Activated B cell treated with CpG ODN at 0.5 μM for 24 hours (primary cell): ENCODE results near the gene MTM1. TPM values are rescaled to one million over a fixed set of nuclear protein-coding genes. Genes with fewer than 3 reads are reported as not detected.

Experiments
- ATAC-seq: fragments of 200-7000 bp; cut with Tn5 transposase; one replicate; pipeline ENCODE4 v1.10.0; 2021; ENCODE audit warnings: low read depth, mild to moderate bottlenecking, moderate library complexity
- CTCF ChIA-PET: fragments of 350-600 bp; sonication (Branson Sonifier 250); formaldehyde crosslinking; loops from one replicate; lab custom pipeline; 2021; ENCODE audit warnings: antibody characterized with exemption; lab: Charles Lee
- POLR2A ChIA-PET: fragments of 350-600 bp; sonication (Branson Sonifier 250); formaldehyde crosslinking; loops from one replicate; lab custom pipeline; 2021; ENCODE audit warnings: antibody characterized with exemption; lab: Charles Lee
- DNase-seq: peaks from one replicate; pipeline ENCODE4 v3.0.0; 2022
- H3K27ac Mint-ChIP-seq: one replicate; pipeline ENCODE4 v1.8.0; 2020; ENCODE audit warnings: mixed read lengths
- H3K27me3 Mint-ChIP-seq: one replicate; pipeline ENCODE4 v1.8.0; 2021; ENCODE audit warnings: mixed read lengths
- H3K36me3 Mint-ChIP-seq: one replicate; pipeline ENCODE4 v1.8.0; 2021; ENCODE audit warnings: low read depth, mixed read lengths
- H3K4me1 Mint-ChIP-seq: one replicate; pipeline ENCODE4 v1.8.0; 2021; ENCODE audit warnings: mixed read lengths
- H3K4me3 Mint-ChIP-seq: one replicate; pipeline ENCODE4 v1.8.0; 2020; ENCODE audit warnings: mild to moderate bottlenecking, mixed read lengths
- H3K9me3 Mint-ChIP-seq: one replicate; pipeline ENCODE4 v1.8.0; 2020; ENCODE audit warnings: mixed read lengths
- intact Hi-C: fragments of 100-400 bp; cut with micrococcal nuclease; formaldehyde crosslinking; loops from one replicate; pipeline ENCODE4 v1.15.1; 2024
- total RNA-seq: library from RNA; stranded (reverse); gene quantifications from 2 replicates; pipeline ENCODE4 v1.2.3, GENCODE V29; 2022
- TF ChIP-seq, protein P1 (sequence below): fragments of 200-600 bp; IDR thresholded peaks from one replicate; pipeline ENCODE4 v1.8.0; 2022; ENCODE audit warnings: antibody characterized with exemption, mild to moderate bottlenecking

MTM1 gene
- total RNA-seq, 1 donor from 2014 or later, result 24.4 TPM

- no peaks in the 10 kb centered on the region for H3K27me3 Mint-ChIP-seq
- no peaks in the 10 kb centered on the region for H3K9me3 Mint-ChIP-seq
- no peak for ATAC-seq
- ChIA-PET CTCF (interaction anchor here (1.2 kb wide), 1 partner anchor 123 kb away, joined by 4 read pairs; no protein-coding TSS in a partner anchor), POLR2A (no interaction called here)
- intact Hi-C loops, result no loop called here
- peaks cover 17% of the 10 kb centered on the region for H3K4me1 Mint-ChIP-seq
- peaks cover 20% of the 10 kb centered on the region for H3K36me3 Mint-ChIP-seq
- no peak overlapping the region for H3K27ac Mint-ChIP-seq
- no peak overlapping the region for H3K4me3 Mint-ChIP-seq
- TF ChIP-seq, protein P1, sequence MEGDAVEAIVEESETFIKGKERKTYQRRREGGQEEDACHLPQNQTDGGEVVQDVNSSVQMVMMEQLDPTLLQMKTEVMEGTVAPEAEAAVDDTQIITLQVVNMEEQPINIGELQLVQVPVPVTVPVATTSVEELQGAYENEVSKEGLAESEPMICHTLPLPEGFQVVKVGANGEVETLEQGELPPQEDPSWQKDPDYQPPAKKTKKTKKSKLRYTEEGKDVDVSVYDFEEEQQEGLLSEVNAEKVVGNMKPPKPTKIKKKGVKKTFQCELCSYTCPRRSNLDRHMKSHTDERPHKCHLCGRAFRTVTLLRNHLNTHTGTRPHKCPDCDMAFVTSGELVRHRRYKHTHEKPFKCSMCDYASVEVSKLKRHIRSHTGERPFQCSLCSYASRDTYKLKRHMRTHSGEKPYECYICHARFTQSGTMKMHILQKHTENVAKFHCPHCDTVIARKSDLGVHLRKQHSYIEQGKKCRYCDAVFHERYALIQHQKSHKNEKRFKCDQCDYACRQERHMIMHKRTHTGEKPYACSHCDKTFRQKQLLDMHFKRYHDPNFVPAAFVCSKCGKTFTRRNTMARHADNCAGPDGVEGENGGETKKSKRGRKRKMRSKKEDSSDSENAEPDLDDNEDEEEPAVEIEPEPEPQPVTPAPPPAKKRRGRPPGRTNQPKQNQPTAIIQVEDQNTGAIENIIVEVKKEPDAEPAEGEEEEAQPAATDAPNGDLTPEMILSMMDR, result no peak
- DNase-seq, result no peak
Measured at GRCh38 chrX:150594584-150594983, 26.2 kb downstream of the MTM1 start.

DNA sequence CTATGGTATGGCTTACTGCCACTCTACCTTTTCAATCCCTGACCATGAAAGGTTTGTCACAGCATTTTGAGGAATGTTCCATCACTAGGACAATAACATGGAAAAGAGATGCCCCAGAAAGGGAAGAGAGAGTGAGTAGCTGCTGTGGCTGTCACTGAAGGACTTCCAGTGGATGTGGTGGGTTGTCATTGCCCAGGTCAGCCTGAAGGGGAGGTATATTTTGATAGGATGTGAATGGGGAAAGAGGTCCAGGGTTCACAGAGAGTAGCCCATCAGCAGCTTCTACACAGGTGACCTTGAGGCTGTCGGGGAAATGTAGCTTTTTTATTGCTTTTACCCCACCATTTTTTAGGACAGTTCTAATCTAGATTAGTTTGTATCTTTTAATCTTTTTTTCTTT is 30.8 kb downstream of the MTM1 start:
- Mint-ChIP-seq H3K27ac (no peak overlapping the region), H3K27me3 (no peaks in the 10 kb centered on the region), H3K4me3 (no peak overlapping the region), H3K9me3 (no peaks in the 10 kb centered on the region), H3K36me3 (peaks cover 49% of the 10 kb centered on the region), H3K4me1 (peaks cover 7% of the 10 kb centered on the region)
- ChIA-PET CTCF (no interaction called here), POLR2A (no interaction called here)
- no peak for DNase-seq
- TF ChIP-seq, protein P1, result no peak
- no peak for ATAC-seq
- intact Hi-C loops, result no loop called here

- CTCF ChIA-PET, result no interaction called here
- TF ChIP-seq, protein P1, result no peak
- peaks cover 4% of the 10 kb centered on the region for H3K4me1 Mint-ChIP-seq
- H3K27me3 Mint-ChIP-seq, result no peaks in the 10 kb centered on the region
- DNase-seq (no peak), ATAC-seq (no peak)
- intact Hi-C loops, result no loop called here
- POLR2A ChIA-PET, result no interaction called here
- no peak overlapping the region for H3K4me3 Mint-ChIP-seq
- no peak overlapping the region for H3K27ac Mint-ChIP-seq
- peaks cover 60% of the 10 kb centered on the region for H3K36me3 Mint-ChIP-seq
- no peaks in the 10 kb centered on the region for H3K9me3 Mint-ChIP-seq
Measured at GRCh38 chrX:150602296-150602695, 33.9 kb downstream of the MTM1 start.

- intact Hi-C loops, result no loop called here
- no peak overlapping the region for H3K4me3 Mint-ChIP-seq
- H3K27me3 Mint-ChIP-seq, result no peaks in the 10 kb centered on the region
- TF ChIP-seq, protein P1, result no peak
- ChIA-PET POLR2A (no interaction called here), CTCF (no interaction called here)
- ATAC-seq (no peak), DNase-seq (no peak)
- peaks cover 64% of the 10 kb centered on the region for H3K36me3 Mint-ChIP-seq
- H3K27ac Mint-ChIP-seq, result no peak overlapping the region
- peaks cover 6% of the 10 kb centered on the region for H3K4me1 Mint-ChIP-seq
- no peaks in the 10 kb centered on the region for H3K9me3 Mint-ChIP-seq
Measured at GRCh38 chrX:150602743-150603142, 34.3 kb downstream of the MTM1 start.

DNA sequence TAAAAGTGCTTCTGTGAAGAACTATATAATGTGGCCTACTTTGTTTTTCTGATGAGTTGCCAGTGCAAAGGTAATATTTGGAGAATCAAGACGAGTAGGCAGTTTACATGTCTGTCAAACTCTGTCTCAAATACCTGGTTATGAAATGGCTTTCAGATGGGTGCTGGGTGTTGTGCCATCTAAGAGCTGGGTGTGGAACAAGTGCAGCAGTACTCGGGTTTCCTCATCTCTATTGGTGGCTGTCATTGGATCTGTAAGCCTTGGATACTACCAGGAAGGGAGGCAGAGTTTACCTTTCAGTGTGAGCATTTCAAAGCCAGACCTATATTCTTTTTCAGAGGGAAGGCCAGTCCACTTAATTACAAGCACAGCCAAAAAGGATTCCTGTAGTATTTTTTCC is 37.2 kb downstream of the MTM1 start:
- H3K27me3 Mint-ChIP-seq, result no peaks in the 10 kb centered on the region
- ChIA-PET POLR2A (no interaction called here), CTCF (no interaction called here)
- H3K4me3 Mint-ChIP-seq, result no peak overlapping the region
- no peak overlapping the region for H3K27ac Mint-ChIP-seq
- TF ChIP-seq, protein P1, result no peak
- H3K36me3 Mint-ChIP-seq, result peaks cover 69% of the 10 kb centered on the region
- H3K4me1 Mint-ChIP-seq, result peaks cover 6% of the 10 kb centered on the region
- intact Hi-C loops, result no loop called here
- H3K9me3 Mint-ChIP-seq, result no peaks in the 10 kb centered on the region
- ATAC-seq, result no peak
- no peak for DNase-seq
